ENCODE results near the gene ZDHHC24.
"Not testable (repeated sequence)": the region's sequence is repeated elsewhere in the genome, so short reads cannot be mapped to it uniquely, and the experiment has no call there.

ZDHHC24 gene

DNA sequence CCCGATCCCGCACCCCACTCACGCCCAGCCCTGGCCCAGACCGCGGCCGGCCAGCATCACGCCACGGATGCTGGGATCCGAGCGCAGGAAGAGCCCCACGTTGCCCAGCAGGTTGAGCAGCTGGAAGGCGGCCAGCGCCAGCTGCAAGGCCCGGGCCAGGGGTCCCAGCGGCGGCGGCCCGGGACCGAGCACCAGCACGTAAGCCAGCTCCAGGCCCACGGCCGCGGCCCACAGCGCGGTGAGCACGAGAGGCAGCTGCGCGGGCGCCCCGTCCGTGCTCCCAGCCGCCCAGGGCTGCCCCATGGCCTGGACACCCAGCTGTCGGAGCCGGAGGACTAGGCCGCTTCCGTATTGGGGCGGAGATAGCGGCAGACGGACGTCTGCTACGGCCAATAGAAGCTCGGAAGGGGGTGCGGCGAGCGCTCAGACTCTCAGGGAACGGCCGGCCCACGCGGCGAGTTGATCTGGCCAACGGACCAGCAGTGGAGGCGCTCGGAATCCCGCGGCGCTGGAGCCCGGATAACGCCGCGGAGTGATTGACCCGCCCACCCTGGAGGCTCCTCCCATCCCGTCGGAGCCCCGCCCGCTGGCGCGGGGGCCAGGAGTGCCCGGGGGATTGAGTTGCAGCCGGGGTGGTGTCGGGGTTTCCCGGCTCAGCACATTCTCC, at the start of gene ZDHHC24:
TSS of gene ZDHHC24 (minus strand) at position 348 of the 667 bp plus-strand sequence. CDS start at position 303, 45 bp downstream.
- in situ Hi-C loops (cut with MboI; ENCODE audit: low sequenced_read_pairs): no loop called here

- in situ Hi-C loops (cut with MboI; ENCODE audit: low sequenced_read_pairs): no loop called here
Measured at GRCh38 chr11:66595245-66595904, 49.5 kb upstream of the ZDHHC24 start.

- in situ Hi-C loops (cut with MboI; ENCODE audit: low sequenced_read_pairs): no loop called here
Measured at GRCh38 chr11:66593650-66594049, 47.8 kb upstream of the ZDHHC24 start.

DNA sequence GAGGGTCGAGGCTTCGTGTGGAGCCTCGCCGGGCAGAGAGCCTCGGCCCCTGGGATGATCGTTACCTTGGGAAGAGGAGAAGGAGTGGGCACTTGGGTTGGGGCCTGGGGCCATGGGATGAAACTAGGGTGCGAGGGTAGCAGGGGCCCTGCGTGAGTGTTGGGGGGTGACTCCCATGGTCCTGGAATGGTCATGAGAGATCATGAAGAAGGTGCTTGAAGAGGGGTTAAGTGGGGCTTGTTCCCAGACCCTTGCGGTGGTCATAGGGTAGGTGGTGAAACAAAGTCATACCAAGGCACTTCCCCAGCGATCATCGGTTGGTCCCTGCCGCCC, 47.4 kb upstream of the ZDHHC24 start:
- in situ Hi-C loops (cut with MboI; ENCODE audit: low sequenced_read_pairs): no loop called here

DNA sequence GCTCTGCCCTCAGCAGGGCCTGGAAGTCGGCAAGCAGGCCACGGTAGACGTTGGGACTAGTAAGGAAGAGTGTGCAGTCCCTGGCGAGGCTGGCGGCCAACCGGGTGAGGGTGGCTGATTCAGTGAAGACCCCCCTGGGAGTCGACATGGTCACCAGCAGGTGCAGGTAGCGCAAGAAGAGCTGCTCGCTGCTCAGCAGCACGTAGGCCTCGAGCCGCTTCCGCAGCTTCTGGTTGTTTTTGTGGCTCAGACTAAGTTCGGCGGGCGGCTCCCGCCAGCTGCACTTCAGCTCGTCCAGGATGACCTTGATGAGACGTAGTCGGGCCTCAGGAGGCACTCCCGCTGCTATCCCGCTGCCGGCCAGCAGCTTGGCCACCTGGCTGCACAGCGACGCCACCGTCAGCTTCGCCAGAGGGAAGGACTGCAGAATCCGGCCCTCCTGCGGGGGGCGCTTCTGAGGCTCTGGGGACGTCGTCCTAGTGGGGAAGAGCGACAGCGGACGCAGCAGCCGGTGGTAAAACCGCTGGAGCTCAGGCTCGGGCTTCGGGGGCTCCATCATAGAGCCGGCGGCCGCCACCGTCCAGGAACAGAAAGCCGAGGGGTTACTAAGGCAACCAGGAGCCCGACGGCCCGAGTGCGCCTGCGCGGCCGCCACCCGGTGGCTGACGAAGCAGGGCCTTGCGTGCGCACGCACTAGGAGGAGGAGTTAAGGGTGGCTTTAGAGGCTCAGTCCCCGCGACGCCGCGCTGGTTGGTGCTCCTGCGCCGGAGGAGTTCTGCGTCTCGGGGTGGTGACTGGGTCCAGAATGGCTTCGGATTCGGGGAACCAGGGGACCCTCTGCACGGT, 46.8 kb upstream of the ZDHHC24 start, which contains the start of the genes CCDC87 and CCS:
TSS of gene CCDC87 (minus strand) at position 607 of the 846 bp plus-strand sequence. CDS start at position 559, 48 bp downstream.
TSS of gene CCS (plus strand) at position 729 of the 846 bp plus-strand sequence. CDS start at position 806, 77 bp downstream.
- in situ Hi-C loops (cut with MboI; ENCODE audit: low sequenced_read_pairs): no loop called here

GRCh38 chr11:66591175-66591574, 45.3 kb upstream of the ZDHHC24 start:
- in situ Hi-C loops (cut with MboI; ENCODE audit: low sequenced_read_pairs): no loop called here

- in situ Hi-C loops (cut with MboI; ENCODE audit: low sequenced_read_pairs): no loop called here
Measured at GRCh38 chr11:66589996-66590675, 44.3 kb upstream of the ZDHHC24 start.

GRCh38 chr11:66589315-66589714, 43.5 kb upstream of the ZDHHC24 start:
- in situ Hi-C loops (cut with MboI; ENCODE audit: low sequenced_read_pairs): not testable (repeated sequence)

DNA sequence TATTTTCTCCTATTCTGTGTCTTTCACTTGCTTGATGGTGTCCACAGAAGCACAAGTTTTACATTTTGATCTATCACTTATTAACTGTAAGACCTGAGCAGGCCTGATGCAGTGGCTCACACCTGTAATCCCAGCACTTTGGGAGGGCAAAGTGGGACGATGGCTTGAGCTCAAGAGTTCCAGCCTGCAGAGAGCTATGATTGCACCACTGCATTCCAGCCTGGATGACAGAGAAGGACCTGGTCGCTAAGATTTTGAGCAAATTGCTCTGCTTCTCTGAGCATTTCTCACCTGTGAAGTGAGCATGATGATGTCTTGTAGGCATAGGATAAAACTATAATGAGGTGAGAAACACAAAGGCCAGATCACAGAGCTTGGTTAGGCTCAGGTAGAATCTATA, 40.3 kb upstream of the ZDHHC24 start:
- in situ Hi-C loops (cut with MboI; ENCODE audit: low sequenced_read_pairs): no loop called here

GRCh38 chr11:66585447-66585846, 39.6 kb upstream of the ZDHHC24 start:
- in situ Hi-C loops (cut with MboI; ENCODE audit: low sequenced_read_pairs): not testable (repeated sequence)

DNA sequence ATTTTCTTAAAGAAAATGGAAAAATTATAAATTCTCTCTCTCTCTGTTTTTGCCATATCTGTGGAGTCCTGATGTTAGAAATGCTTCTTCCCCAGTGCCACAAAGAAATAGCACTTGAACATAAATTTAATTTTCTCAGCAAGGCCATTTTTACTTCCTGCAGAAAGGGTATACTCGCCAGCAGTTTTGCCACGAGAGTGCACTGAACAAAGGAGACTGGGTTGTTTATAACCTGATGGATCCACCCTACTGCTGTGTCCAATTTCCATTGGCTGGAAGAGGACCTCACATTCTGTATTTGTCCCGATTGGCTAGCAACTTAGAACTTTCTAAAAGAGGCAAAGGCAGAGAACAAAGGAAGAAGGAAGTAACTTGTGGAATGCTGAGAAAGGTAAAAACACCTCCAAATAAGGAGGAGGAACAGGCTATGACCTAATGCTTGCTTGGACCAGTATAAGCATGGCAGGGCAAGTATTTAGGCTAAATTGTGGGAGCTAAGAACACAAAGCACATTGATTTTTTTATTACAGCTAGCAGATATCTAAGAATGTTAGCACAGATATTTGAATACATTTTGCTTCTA, 36.8 kb upstream of the ZDHHC24 start:
- in situ Hi-C loops (cut with MboI; ENCODE audit: low sequenced_read_pairs): not testable (repeated sequence)

DNA sequence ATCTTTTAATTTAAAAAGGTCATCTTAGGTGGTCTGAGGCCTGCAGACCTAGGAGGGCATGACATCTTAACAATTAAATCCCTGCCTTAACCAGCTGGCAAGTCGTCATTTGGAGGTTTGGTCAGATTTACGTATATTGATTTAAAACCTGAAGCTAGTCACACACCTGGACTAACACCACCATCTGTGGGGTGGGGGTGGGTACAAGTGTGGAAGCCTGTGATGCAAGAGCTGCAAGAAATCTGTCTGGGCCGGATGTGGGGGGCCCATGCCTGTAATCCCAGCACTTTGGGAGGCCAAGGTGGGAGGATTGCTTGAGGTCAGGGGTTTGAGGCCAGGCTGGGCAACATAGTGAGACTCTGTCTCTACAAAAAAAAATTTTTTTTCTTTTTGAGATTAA, 35.4 kb upstream of the ZDHHC24 start:
- in situ Hi-C loops (cut with MboI; ENCODE audit: low sequenced_read_pairs): no loop called here

GRCh38 chr11:66580803-66581202, 35.0 kb upstream of the ZDHHC24 start:
- in situ Hi-C loops (cut with MboI; ENCODE audit: low sequenced_read_pairs): no loop called here

GRCh38 chr11:66579017-66579606, 33.3 kb upstream of the ZDHHC24 start:
- in situ Hi-C loops (cut with MboI; ENCODE audit: low sequenced_read_pairs): no loop called here

- in situ Hi-C loops (cut with MboI; ENCODE audit: low sequenced_read_pairs): no loop called here
Measured at GRCh38 chr11:66570850-66571180, 25.0 kb upstream of the ZDHHC24 start.

DNA sequence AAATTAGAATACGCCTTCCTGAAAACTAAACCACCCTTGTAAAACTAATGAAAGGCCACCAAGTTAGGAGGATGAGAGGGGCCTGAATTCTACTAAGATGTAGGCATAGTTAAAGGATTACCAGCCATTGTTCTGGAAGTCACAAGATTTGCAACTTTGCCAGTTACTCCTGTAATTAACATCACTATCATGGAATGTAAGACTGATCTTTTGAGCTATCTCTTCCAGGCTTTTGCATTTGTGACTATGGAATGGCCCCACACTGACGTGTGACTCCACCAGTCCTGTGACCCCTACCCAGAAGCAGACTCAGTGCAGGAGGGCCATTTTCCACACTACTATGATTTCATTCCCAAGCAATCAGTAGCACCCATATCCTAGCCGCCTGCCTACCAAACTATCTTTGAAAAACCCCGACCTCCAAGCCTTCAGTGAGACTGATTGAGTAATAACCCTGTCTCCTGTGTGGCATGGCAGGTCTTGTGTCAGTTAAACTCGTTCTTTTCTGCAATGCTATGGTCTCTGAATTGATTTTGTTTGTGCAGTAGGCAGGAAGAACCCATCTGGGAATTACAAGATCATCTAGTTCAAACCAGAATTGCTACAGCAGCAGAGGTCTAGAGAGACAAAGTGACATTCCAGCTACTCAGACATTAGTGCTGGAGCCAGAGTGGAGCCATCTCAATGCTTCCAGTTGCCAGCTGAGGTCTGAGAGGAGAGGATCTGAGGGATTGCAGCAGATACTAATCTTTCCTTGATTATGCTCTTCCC, 24.4 kb upstream of the ZDHHC24 start:
- in situ Hi-C loops (cut with MboI; ENCODE audit: low sequenced_read_pairs): no loop called here

GRCh38 chr11:66569076-66569475, 23.2 kb upstream of the ZDHHC24 start:
- in situ Hi-C loops (cut with MboI; ENCODE audit: low sequenced_read_pairs): no loop called here

DNA sequence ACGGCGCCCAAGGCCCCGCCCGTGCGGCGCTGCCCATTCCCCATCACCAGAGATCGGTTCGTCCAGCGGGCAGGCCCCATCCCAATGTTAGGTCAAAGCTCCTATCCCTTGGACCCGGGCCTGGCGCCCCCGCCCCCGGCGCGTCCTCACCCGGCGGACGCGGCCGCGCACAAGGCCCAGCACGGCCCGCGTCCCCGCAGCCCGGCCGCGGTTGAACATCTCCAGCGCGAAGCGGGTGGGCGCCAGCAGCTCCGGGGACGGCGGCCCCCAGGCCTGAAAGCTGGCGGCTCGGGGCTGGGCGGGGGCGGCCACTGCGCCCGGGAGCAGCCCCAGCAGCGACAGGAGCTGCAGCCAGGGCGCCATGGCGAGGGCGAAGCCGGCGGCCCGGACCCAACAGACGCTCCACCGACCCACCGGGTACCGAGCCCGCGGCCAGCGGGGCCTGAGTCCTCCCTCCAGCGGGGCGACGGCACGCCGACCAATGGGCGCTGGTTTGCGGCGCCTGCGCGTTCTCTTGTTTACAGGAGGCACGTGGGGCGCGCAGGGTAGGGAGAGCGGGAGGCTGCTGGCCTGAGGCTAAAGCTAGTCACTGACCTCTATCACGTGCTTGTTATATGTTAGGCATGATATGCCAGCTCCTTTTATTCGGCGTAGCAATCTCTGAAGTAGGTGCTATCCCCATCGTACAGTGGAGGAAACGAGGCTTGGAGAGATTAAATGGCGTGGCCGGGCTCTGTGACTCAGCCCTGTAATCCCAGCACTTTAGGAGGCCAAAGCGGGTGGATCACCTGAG, 22.5 kb upstream of the ZDHHC24 start, which contains the start of gene CTSF:
TSS of gene CTSF (minus strand) at position 483 of the 793 bp plus-strand sequence. CDS start at position 363, 120 bp downstream.
- in situ Hi-C loops (cut with MboI; ENCODE audit: low sequenced_read_pairs): no loop called here

DNA sequence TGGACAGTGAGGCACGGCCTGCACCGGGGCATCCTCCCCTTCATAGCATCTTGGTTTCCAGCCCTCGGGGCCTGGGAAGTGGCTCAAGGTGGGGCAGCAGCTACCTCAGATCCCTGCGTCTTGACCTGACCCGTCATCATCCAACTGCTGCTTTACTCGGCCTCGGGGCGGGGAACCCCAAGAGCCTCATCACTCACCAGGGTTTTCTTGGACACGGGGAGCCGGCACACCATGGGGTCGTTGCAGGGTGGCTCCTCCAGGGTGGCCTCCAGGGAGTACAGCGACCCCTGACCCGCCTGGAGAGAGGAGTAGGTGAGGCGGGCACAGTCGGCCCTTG, 21.9 kb upstream of the ZDHHC24 start:
- in situ Hi-C loops (cut with MboI; ENCODE audit: low sequenced_read_pairs): no loop called here
